RKO (cell line): ENCODE measurements around the gene CAPN11.

ENCODE experiments used
- DNase-seq: peaks from one replicate; pipeline ENCODE4 v3.0.0-alpha.2; 2016; ENCODE audit warnings: low spot score

Gene CAPN11

GRCh38 chr6:44156494-44157151, 2.0 kb upstream of the CAPN11 start:
- no peak for DNase-seq

GRCh38 chr6:44157152-44157521, 1.5 kb upstream of the CAPN11 start:
- DNase-seq, result no peak

- peak; percentile 28 for DNase-seq
Observed at GRCh38 chr6:44161997-44162338, 3.3 kb downstream of the CAPN11 start.

GRCh38 chr6:44162876-44163625, 4.4 kb downstream of the CAPN11 start:
- no peak for DNase-seq

GRCh38 chr6:44166116-44166515, 7.5 kb downstream of the CAPN11 start:
- DNase-seq, result no peak

- no peak for DNase-seq
Observed at GRCh38 chr6:44166591-44167184, 8.1 kb downstream of the CAPN11 start.

GRCh38 chr6:44167567-44167966, 8.9 kb downstream of the CAPN11 start:
- DNase-seq, result no peak

GRCh38 chr6:44169154-44169553, 10.5 kb downstream of the CAPN11 start:
- DNase-seq, result no peak

- DNase-seq, result no peak
Observed at GRCh38 chr6:44169886-44170570, 11.4 kb downstream of the CAPN11 start.

GRCh38 chr6:44171899-44172546, 13.4 kb downstream of the CAPN11 start:
- no peak for DNase-seq

GRCh38 chr6:44172731-44173500, 14.3 kb downstream of the CAPN11 start:
- DNase-seq, result peak; percentile 48

- DNase-seq, result no peak
Observed at GRCh38 chr6:44176130-44176761, 17.6 kb downstream of the CAPN11 start.

GRCh38 chr6:44176762-44177509, 18.3 kb downstream of the CAPN11 start:
- no peak for DNase-seq

GRCh38 chr6:44177691-44178423, 19.2 kb downstream of the CAPN11 start:
- DNase-seq, result no peak

GRCh38 chr6:44178424-44179071, 19.9 kb downstream of the CAPN11 start:
- DNase-seq, result no peak

GRCh38 chr6:44179072-44179536, 20.5 kb downstream of the CAPN11 start:
- DNase-seq, result no peak

GRCh38 chr6:44179648-44180047, 21.0 kb downstream of the CAPN11 start:
- no peak for DNase-seq

GRCh38 chr6:44180406-44180805, 21.8 kb downstream of the CAPN11 start:
- DNase-seq, result no peak

- DNase-seq, result no peak
Observed at GRCh38 chr6:44180886-44181285, 22.3 kb downstream of the CAPN11 start.
